Measurements from ENCODE around the gene CENPW.

The CENPW gene

DNA sequence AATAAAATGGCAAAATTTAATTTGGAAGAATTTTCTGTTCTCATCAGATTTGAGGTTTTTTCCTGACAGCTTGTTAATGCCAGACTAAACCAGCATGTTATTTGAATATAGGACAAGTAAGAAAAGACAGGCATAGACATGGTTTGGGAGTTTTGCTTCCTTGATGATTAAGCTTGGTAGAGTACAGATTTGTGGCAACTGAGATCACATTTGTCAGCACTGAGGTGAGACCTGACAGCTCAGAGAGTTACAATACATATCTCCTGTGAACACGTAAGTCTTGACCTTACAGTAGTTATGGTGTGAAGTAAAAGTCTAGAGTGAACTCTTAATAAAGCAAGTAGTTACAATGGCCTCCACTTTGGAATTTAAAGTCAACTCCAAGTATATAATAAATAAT is 34.5 kb downstream of the CENPW start:
- no peak for DNase-seq

DNA sequence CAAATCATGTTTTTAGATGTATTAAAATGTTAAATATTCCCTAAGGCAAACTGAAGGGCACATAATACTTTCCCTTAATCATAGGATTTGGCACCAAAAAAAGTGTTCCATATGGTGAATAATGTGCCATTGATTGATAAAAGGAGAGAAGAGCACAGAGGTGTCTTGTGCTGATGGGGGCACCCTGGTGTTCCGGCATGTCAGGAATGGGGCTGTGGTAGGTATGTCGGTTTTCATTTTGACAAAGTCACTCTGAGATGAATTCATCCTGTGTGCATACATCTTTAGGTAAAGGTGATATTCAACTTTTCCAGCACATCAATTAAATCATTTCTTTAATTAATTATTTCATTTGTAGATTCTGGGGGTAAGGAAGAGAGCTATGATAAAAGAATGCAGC is 36.8 kb downstream of the CENPW start:
- no peak for DNase-seq

DNA sequence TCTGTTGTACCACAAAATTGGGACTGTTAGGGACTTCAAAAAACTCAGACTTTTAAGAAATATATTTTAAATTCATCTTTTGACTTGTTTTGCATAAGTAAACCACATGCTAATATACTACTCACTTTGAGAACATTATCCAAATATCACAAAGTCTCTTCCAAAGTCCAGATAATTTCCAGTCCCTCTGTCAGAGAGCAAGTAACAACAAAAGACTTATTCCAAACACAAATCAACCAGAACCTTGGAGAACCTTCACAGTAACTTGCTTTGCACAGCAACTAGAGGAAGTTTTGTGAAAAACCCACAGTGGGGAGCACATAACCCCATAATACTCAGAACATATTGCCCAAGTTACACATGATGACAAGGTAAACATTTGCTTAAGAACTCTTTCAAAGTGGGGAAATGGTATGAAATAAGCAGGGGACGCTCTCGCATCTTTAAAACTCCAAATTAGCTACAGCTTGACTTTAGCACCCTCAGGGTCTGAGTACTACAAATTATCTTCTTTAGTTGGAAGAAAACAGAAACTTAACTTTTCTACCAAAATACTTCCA is 37.8 kb downstream of the CENPW start:
- DNase-seq: no peak

DNA sequence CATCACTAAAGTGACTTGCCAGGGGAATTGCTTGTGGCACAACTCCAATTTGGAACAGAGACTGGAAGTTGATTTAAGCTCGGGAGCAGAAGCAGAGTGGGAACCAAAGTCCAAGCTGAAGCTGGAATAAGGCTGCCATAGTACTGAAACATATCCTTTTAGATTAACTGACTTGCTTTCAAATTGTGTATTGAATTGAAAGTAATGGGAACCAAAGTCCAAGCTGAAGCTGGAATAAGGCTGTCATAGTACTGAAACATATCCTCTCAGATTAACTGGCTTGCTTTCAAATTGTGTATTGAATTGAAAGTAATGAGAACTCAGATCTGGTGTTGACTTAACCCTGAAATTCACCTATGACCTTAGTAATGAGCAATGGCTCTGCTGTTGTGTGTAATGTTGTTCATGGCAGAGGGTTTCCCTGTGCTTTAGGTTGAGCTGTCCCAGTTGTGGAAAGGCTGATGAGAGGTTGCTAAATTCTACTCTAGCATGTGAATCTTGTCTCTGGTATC is 40.2 kb downstream of the CENPW start:
- no peak for DNase-seq

DNA sequence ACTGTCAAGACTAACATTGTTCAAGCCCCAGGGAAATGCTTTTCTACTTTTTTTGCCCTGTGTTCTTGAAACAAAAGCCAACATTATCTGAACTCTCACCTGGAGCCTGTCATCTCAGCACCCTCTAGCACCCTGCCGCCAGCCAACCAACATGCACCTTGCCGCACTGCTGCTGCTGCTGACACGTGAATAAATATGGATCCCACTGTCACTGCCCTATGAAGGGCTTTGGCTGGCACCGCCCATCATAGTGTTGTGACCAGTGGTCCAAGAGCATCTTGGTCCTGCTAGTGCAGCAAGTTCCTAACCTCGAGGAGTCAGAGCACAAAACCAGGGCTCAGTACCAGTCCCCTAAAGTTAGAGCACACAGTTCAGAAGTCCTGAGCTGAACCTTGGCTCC is 41.6 kb downstream of the CENPW start:
- DNase-seq: no peak

DNA sequence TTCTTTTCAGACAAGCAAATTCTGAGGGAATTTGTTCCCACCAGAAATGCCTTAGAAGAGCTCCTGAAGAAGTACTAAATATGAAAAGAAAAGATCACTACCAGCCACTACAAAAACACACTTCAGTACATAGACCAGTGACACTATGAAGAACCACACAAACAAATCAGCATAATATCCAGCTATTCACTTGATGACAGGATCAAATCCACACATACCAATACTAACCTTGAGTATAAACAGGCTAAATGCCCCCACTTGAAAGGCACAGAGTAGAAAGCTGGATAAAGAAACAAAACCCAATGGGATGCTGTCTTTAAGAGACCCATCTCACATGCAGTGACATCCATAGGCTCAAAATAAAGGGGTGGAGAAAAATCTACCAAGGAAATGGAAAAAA is 43.3 kb downstream of the CENPW start:
- DNase-seq: no peak

DNA sequence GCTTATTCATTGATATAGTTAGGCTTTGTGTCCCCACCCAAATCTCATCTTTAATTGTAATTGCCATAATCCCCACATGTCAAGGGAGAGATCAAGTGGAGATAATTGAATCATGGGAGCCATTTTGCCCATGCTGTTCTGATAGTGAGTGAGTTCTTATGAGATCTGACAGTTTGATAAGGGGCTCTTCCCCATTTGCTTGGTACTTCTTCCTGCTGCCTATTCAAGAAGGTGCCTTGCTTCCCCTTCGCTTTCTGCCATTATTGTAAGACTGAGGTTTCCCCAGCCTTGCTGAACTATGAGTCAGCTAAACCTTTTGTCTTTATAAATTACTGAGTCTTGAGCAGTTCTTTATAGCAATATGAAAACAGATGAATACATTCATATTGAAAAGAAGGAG is 45.6 kb downstream of the CENPW start:
- no peak for DNase-seq

DNA sequence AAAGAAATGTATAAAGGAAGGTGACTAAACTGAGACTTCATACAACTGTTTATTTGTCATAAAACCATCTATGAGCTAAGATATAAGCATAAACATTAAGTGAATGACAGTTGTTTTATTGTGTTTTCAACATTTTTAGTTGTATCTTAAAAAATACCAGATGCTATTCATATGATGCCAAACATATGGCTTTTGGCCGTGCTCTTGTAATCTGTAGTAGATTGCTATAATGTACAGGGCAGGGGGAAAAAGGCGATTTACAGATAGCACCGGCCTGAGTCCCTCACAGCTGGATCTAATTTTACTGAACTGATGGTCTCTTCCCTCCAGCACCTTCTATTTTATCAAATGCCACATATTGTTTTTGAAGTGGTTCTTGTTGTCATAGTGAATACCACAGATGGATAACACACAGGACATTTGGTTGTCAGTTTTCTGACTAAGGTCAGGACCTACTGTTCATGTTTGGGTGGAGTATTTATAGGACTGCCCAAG is 48.2 kb downstream of the CENPW start:
- DNase-seq: no peak

DNA sequence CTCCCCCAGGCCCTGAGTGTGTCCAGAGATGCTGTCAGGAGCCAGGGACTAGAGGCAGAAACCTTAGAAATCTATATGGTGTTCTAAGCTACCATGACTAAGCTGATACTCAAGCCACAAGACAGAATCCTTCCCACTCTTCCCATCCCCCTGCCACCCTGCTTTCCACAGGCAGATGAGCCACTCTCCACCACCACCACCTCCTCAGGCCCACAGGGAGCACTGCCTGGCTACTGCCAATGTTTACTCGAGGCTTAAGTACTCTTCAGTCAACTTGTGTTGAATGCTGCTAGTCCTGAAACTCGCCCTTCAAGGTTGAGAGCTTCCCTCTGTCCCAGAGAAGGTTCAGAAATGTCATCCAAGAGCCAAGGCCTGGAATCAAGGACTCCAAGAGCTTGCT is 56.2 kb downstream of the CENPW start:
- no peak for DNase-seq
